Progenitor cell of endocrine pancreas (in vitro differentiated cells): ENCODE measurements around the gene EIF3F. TPM values are rescaled to one million over a fixed set of nuclear protein-coding genes. Genes with fewer than 3 reads are reported as not detected.

ENCODE experiments used
- DNase-seq: peaks from one replicate; pipeline ENCODE4 v3.0.0; 2021; ENCODE audit warnings: low spot score; ENCODE audit not compliant: unreplicated experiment
- H3K27ac Mint-ChIP-seq: 2 replicates; pipeline ENCODE4 v1.8.0; 2021; ENCODE audit warnings: mild to moderate bottlenecking, moderate library complexity, mixed read lengths
- H3K27me3 Mint-ChIP-seq: 2 replicates; pipeline ENCODE4 v1.8.0; 2021; ENCODE audit warnings: mixed read lengths
- H3K36me3 Mint-ChIP-seq: 2 replicates; pipeline ENCODE4 v1.8.0; 2022; ENCODE audit warnings: mixed read lengths; ENCODE audit not compliant: insufficient read depth
- H3K4me1 Mint-ChIP-seq: 2 replicates; pipeline ENCODE4 v1.8.0; 2021; ENCODE audit warnings: low read depth, mixed read lengths
- H3K4me3 Mint-ChIP-seq: 2 replicates; pipeline ENCODE4 v1.8.0; 2021; ENCODE audit warnings: low read depth, mild to moderate bottlenecking, moderate library complexity, mixed read lengths
- H3K9me3 Mint-ChIP-seq: 2 replicates; pipeline ENCODE4 v1.8.0; 2021; ENCODE audit warnings: low read depth, mixed read lengths
- CTCF ChIP-seq: fragments of 200-600 bp; sonication (generic); IDR thresholded peaks from one replicate; pipeline ENCODE4 v1.5.0; 2021; ENCODE audit warnings: antibody characterized with exemption, mild to moderate bottlenecking; ENCODE audit not compliant: unreplicated experiment
- total RNA-seq: library from RNA; stranded (reverse); gene quantifications from 2 replicates; pipeline ENCODE4 v1.2.1, GENCODE V29; 2021

The EIF3F gene
- total RNA-seq, 1 donor from 2014 or later: 300 TPM

- Mint-ChIP-seq H3K27me3 (no peaks in the 10 kb centered on the region), H3K9me3 (no peaks in the 10 kb centered on the region), H3K27ac (no peak overlapping the region), H3K4me1 (no peaks in the 10 kb centered on the region), H3K36me3 (no peaks in the 10 kb centered on the region), H3K4me3 (no peak overlapping the region)
- DNase-seq: no peak
- no peak for TF ChIP-seq CTCF
Measured at GRCh38 chr11:7967826-7968225, 19.3 kb upstream of the EIF3F start.

GRCh38 chr11:7968686-7969085 lies 18.5 kb upstream of the EIF3F start:
- H3K4me1 Mint-ChIP-seq: no peaks in the 10 kb centered on the region
- no peak overlapping the region for H3K27ac Mint-ChIP-seq
- H3K27me3 Mint-ChIP-seq: no peaks in the 10 kb centered on the region

GRCh38 chr11:7969756-7970646 lies 17.1 kb upstream of the EIF3F start:
- no peak for TF ChIP-seq CTCF
- H3K4me3 Mint-ChIP-seq: no peak overlapping the region
- no peaks in the 10 kb centered on the region for H3K4me1 Mint-ChIP-seq
- no peak overlapping the region for H3K27ac Mint-ChIP-seq
- no peak for DNase-seq
- H3K36me3 Mint-ChIP-seq: no peaks in the 10 kb centered on the region
- no peaks in the 10 kb centered on the region for H3K9me3 Mint-ChIP-seq
- no peaks in the 10 kb centered on the region for H3K27me3 Mint-ChIP-seq

More at GRCh38 chr11:7968686-7969085, 18.5 kb upstream of the EIF3F start:
- Mint-ChIP-seq H3K9me3 (no peaks in the 10 kb centered on the region), H3K36me3 (no peaks in the 10 kb centered on the region), H3K4me3 (no peak overlapping the region)
- TF ChIP-seq CTCF: no peak
- DNase-seq: no peak

GRCh38 chr11:7971846-7972245 lies 15.3 kb upstream of the EIF3F start:
- Mint-ChIP-seq H3K27ac (no peak overlapping the region), H3K4me3 (no peak overlapping the region), H3K36me3 (no peaks in the 10 kb centered on the region), H3K4me1 (no peaks in the 10 kb centered on the region), H3K9me3 (no peaks in the 10 kb centered on the region), H3K27me3 (no peaks in the 10 kb centered on the region)
- no peak for TF ChIP-seq CTCF
- no peak for DNase-seq

GRCh38 chr11:7973011-7973410 lies 14.1 kb upstream of the EIF3F start:
- Mint-ChIP-seq H3K27ac (no peak overlapping the region), H3K4me3 (no peak overlapping the region), H3K36me3 (no peaks in the 10 kb centered on the region), H3K4me1 (no peaks in the 10 kb centered on the region), H3K9me3 (no peaks in the 10 kb centered on the region), H3K27me3 (no peaks in the 10 kb centered on the region)
- no peak for TF ChIP-seq CTCF
- DNase-seq: no peak
